Measurements from ENCODE around the gene PRAMEF8.
"Not testable (repeated sequence)": the region's sequence is repeated elsewhere in the genome, so short reads cannot be mapped to it uniquely, and the experiment has no call there.

- not testable (repeated sequence) for TF ChIP-seq POLR2AphosphoS5 (IDR thresholded peaks at IDR 0.05; ENCODE audit: low read depth, low read length); CTCF (IDR thresholded peaks at IDR 0.05)
Measured at GRCh38 chr1:13297216-13297931, 12.4 kb upstream of the PRAMEF8 start.

Measured in Panc1 (cell line).